Calu3 (cell line): ENCODE measurements around the gene SPP2. TPM values are rescaled to one million over a fixed set of nuclear protein-coding genes. Genes with fewer than 3 reads are reported as not detected.

Experiments
- BruUV-seq: library from RNA; stranded (reverse); fragments of 400-500 nt; replicated peaks from 2 replicates; lab custom pipeline; 2021; lab: Mats Ljungman, UMichigan
- CTCF ChIA-PET: fragments of 300-600 bp; sonication (Branson Sonifier 250); formaldehyde crosslinking; loops from one replicate; lab custom pipeline; 2022; ENCODE audit warnings: antibody characterized with exemption; lab: Charles Lee
- DNase-seq: peaks from one replicate; pipeline ENCODE4 v3.0.0; 2022
- H3K27ac Mint-ChIP-seq: one replicate; pipeline ENCODE4 v1.8.0; 2022; ENCODE audit warnings: mixed read lengths; ENCODE audit not compliant: unreplicated experiment
- H3K27me3 Mint-ChIP-seq: one replicate; pipeline ENCODE4 v1.8.0; 2022; ENCODE audit warnings: mixed read lengths; ENCODE audit not compliant: unreplicated experiment
- H3K36me3 Mint-ChIP-seq: one replicate; pipeline ENCODE4 v1.8.0; 2022; ENCODE audit warnings: mild to moderate bottlenecking, moderate library complexity, mixed read lengths; ENCODE audit not compliant: insufficient read depth, unreplicated experiment
- H3K4me1 Mint-ChIP-seq: one replicate; pipeline ENCODE4 v1.8.0; 2022; ENCODE audit warnings: mild to moderate bottlenecking, low read depth, mixed read lengths; ENCODE audit not compliant: unreplicated experiment
- H3K4me3 Mint-ChIP-seq: one replicate; pipeline ENCODE4 v1.8.0; 2022; ENCODE audit warnings: mild to moderate bottlenecking, low read depth, moderate library complexity, mixed read lengths; ENCODE audit not compliant: unreplicated experiment
- H3K9me3 Mint-ChIP-seq: one replicate; pipeline ENCODE4 v1.8.0; 2022; ENCODE audit warnings: low read depth, mixed read lengths; ENCODE audit not compliant: unreplicated experiment
- CTCF ChIP-seq: fragments of 200-600 bp; IDR thresholded peaks from one replicate; pipeline ENCODE4 v1.8.0; 2022; ENCODE audit warnings: antibody characterized with exemption; ENCODE audit not compliant: unreplicated experiment
- intact Hi-C: fragments of 100-400 bp; cut with micrococcal nuclease; formaldehyde crosslinking; loops from one replicate; pipeline ENCODE4 v1.10.0; 2022; ENCODE audit not compliant: unreplicated experiment
- total RNA-seq: library from RNA; stranded (reverse); gene quantifications from 2 replicates; pipeline ENCODE4 v1.2.3, GENCODE V29; 2022

Gene SPP2
- total RNA-seq, 1 experiment from 2014 or later = not detected

DNA sequence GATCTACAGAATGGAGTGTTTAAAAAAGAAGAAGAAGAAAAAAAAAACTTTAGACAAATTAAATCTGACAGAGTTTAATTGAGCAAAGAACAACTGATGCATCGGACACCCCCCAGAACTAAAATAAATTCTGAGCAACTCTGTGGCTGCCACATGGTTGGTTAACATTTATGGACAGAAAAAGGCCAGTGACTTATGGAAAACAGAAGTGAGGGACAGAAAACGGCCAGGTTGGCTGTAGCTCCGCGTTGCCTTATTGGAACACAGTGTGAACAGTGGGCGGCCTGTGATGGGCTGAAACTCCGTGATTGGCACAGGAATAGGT is 75.6 kb downstream of the SPP2 start:
- CTCF ChIA-PET = interaction anchor here (0.7 kb wide), 1 partner anchor 661 kb away, joined by 4 read pairs; no protein-coding TSS in a partner anchor
- Mint-ChIP-seq H3K27ac (no peak overlapping the region), H3K36me3 (no peaks in the 10 kb centered on the region), H3K4me1 (no peaks in the 10 kb centered on the region), H3K9me3 (no peaks in the 10 kb centered on the region), H3K4me3 (no peak overlapping the region), H3K27me3 (no peaks in the 10 kb centered on the region)
- no TSS peak for BruUV-seq
- no peak for TF ChIP-seq CTCF
- intact Hi-C loops = no loop called here
- DNase-seq = no peak

Other genes starting within 250 kb of the SPP2 start
- 58.5 and 71.0 TPM in 2 replicates for gene HJURP, start 196.2 kb upstream of the SPP2 start, total RNA-seq
- 1.1 and 1.5 TPM in 2 replicates for gene TRPM8, start 133.3 kb upstream of the SPP2 start, total RNA-seq